PC-9 (cell line): ENCODE measurements around the gene GLTP.

Source experiments
- CTCF ChIP-seq: fragments of 200-600 bp; sonication (generic); conservative IDR thresholded peaks from 2 replicates; pipeline ENCODE4 v1.6.1; 2017; ENCODE audit warnings: mixed run types, antibody characterized with exemption, mild to moderate bottlenecking, moderate library complexity
- EZH2 ChIP-seq: fragments of 200-600 bp; sonication (generic); IDR thresholded peaks from 2 replicates; pipeline ENCODE4 v1.8.0; 2017; ENCODE audit warnings: antibody characterized with exemption, low read depth

GRCh38 chr12:109860977-109861376 is 19.4 kb downstream of the GLTP start:
- no peak for TF ChIP-seq CTCF
- no peak for TF ChIP-seq EZH2
